KG1 (cell line): ENCODE results near the gene EIF5A.

Experiments
- DNase-seq: peaks from one replicate; lab custom pipeline; 2025; lab: John Stamatoyannopoulos, UW

Gene EIF5A

DNA sequence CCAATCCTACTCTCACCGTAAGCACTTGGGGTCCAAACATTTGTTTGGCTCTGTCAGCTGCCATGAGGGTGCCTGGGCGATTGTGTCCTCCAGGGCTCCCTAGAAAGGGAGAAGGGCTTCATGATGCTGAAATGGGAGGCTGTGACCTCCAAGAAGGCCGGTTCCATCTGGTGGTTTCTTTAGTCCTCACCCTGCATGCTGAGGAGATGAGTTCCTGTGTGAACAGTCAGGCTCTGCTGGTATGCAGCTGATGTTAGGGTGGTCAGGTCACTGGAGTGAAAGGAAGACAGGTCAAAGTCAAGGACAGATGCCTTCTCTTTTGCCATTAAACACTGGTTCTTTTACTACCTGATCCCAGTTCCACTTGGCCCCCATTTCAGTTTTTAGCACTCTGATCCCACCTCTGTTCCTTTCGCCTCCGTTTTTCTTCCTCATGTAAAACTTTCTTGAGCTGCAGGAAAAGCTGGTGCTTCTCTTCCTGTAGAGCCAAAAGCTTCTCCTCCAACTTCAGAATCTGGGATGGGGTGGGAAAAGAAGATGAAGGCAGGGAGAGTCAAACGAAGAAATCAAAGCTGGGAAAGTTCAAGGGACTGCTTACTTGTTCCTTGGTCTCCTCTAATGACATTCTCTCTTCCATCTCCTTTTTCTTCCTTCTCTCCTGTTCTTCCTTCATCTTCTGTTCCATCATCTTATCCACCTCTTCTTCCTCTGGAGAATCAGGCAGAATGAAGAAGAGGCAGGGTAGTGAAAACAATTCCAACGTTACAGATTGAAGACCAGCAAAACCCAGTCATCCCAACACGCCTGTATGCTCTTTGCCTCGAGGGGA lies 6.7 kb downstream of the EIF5A start:
- no peak for DNase-seq

DNA sequence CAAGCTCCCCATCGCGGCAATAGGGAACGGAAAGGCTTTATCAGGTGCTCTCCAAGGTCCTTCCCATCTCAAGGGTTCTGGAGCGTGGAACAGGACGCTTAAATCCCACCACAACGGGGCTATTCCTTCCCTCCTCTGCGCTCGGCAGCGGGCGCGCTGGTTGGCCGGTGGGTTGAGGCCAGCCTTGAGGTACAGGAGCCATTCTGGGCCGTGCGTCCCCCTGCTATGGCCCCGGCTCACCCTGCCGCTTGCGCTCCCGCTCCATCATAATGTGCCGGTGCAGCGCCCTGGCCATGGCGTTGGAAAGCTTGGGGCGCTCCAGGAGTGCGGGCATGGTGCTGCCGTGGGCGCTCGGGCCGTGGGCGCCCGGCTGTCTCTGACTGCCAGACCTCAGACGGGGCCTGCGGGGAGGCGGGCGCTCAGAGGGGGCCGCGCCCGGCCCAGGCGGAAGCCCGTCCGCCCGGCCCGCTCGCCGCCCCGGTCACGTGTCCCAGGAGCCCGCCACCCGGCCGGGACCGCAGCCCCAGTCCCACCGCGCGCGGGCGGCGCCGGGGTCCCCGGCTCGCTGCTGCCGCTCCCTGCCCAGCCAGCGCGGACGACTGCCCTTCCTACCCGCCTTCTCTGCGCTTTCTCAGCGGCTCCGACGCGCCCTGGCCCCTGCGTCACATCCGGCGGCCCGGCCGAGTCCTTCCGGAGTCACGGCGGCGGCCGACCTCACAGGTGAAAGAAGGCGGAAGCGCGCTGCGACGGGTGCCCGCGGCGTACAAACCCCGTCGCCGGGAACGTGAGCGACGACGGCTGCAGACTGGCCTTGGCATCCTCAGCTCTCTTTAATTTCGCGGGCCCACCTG lies 7.5 kb downstream of the EIF5A start, which contains the start of gene GPS2:
Gene GPS2 (minus strand): TSS at position 642 of the 851 bp plus-strand sequence. CDS start 308 bp downstream, at position 334.
- DNase-seq = peak; percentile 37

- DNase-seq = no peak
Observed at GRCh38 chr17:7315570-7316235, 8.3 kb downstream of the EIF5A start.

DNA sequence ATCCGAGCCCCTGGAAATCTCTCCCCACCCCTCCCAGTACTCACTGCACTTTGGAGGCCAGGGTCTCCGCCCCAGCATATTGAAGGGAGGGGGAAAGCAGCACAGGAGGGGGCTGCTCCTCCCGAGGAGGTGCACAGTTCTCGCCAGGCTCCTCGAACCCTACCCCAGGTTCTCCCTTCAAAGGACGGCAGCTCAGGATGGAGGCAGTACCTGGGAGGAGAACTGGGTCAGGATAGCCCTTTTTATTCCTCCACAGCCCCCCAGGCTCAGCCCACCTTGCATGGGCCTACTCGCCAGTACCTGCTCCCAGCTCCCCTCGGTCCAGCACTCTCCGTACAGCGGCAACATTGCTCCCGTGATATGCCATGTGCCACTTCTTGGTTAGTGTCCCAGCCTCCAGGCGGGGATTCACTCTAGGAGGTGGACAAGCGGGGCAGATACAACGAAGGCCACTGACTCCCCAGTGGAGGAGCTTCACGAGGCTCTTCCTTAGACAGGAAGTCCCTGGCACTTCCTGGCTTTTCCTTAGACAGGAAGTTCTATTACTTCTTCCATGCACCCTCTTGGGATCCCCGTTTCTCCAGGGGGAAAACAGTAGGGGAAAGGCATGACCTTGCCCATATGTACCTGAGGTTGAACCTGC lies 9.9 kb downstream of the EIF5A start:
- no peak for DNase-seq

- DNase-seq = no peak
Observed at GRCh38 chr17:7318121-7318860, 10.9 kb downstream of the EIF5A start.

- no peak for DNase-seq
Observed at GRCh38 chr17:7321466-7321865, 14.0 kb downstream of the EIF5A start.

- no peak for DNase-seq
Observed at GRCh38 chr17:7322520-7323194, 15.2 kb downstream of the EIF5A start.

DNA sequence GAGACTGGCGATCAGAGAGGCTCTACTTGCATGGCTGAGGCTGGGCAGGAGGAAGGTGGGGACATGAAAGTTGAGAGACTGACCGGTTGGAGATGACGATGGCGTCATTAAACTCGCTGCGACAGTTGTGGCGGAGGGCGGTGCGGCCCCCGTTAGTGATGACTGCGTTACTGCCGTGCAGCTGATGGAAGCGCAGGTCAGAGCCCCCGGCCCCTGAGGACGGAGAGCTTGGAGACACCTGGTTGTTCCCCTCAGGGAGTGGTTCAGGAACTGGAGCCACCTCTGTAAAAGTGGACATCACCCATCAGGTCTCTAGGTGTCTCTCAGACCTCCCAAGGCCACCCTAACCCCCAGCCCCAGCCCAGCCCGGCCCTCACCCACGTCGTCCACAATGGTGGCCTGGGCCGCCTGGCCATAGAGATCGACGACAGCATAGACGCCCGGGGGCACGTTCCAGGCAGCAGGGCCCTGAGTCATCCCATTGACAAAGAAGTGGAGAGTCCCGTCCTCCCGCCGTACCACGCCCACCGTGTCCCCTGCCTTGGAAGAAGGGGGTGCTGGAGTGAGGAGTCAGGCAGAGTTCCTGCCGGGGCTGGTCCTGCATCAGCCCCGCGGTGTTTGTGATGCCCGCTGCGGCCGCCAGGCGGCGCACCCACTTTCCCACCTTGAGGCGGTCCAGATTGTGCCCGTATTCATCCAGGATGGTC lies 16.5 kb downstream of the EIF5A start:
- no peak for DNase-seq

DNA sequence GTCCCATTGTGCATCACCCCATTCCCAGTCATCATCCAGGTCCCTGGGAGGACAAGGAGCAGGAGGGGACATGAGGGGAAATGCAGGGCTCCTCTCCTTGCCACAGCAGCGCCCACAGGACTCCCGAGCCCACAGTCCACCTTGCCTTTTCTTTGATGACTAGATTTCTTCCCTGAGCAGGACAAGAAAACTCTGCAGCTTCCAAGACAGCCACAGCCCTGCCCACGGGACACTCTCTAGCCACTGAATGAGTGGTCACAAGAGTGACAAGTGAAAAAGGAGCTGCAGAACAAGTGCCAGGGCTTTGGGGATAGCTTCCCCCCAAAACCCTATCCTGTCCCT lies 17.0 kb downstream of the EIF5A start:
- DNase-seq = no peak

DNA sequence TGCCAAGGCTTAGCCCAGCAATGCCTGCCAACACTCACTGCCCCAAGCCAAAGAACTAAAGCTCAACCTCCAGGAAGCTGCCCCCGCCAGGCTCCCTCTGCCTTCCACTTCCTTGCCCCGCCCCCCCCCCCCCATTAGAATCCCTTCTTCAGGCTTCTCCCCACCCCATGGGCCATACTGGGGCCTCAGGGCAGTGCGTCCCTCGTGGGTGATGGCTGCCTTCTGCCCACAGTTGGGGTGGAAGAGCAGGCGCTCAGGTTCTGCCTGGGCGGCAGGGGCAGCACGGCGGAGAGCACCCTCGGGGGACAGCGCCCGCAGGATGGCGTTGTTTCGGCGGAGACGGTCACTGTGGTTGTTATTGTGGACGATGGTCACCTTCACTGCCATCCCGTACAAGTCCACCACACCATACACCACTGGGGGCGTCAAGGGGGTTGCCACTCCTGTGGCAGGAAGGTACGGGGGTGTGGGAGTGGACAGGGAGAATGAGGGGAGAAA lies 17.7 kb downstream of the EIF5A start:
- no peak for DNase-seq

- DNase-seq = no peak
Observed at GRCh38 chr17:7326186-7326585, 18.8 kb downstream of the EIF5A start.

- DNase-seq = no peak
Observed at GRCh38 chr17:7327056-7327455, 19.6 kb downstream of the EIF5A start.

DNA sequence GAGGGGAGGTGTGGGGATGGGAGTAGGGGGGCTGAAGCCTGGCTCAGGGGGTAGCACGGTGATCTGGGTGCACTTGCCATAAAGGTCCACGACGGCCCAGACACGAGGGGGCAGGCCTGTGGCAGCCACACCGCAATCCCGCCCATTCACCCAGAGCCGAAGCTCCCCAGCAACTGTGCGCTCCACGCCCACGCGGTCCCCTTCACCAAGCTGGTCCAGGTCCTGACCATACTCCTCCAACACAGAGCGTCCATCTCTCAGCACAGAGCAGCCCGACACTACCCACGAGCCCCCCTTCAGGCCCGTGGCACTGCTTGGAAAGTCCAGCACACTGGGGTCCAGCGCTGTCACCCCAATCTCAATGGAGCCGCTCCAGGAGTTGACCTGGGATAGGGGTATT lies 20.1 kb downstream of the EIF5A start:
- DNase-seq = no peak

GRCh38 chr17:7328009-7328408 lies 20.6 kb downstream of the EIF5A start:
- no peak for DNase-seq

DNA sequence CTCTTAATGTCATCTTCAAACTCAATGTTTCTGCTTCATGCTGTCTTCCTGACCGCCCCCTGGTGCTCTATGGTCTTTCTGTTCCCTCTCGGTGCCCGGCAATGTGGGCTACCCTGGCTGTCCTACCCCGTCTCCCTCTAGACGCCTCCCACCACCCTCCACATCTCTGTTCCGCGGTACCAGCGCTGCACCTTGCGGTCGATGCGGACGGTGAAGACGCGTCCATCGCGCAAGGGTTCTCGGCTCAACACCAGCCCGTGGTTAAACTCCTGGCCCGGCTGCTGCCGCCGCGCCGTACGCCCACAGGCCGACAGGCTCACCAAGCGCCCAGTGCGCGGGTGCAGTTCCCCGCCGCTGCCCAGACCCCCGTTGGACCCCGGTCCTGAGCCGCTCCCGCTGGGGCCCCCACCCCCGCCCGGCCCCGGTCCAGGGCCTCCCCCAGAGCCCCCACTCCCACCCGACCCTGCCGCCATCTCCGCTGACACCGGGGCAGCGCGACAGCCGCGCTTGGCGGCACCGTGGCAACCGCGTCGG lies 21.5 kb downstream of the EIF5A start, which contains the start of gene NEURL4:
Gene NEURL4 (minus strand): TSS at position 496 of the 534 bp plus-strand sequence. CDS start 23 bp downstream, at position 473.
- DNase-seq = no peak

- peak; percentile 95 for DNase-seq
Observed at GRCh38 chr17:7329374-7329996, 22.1 kb downstream of the EIF5A start.

DNA sequence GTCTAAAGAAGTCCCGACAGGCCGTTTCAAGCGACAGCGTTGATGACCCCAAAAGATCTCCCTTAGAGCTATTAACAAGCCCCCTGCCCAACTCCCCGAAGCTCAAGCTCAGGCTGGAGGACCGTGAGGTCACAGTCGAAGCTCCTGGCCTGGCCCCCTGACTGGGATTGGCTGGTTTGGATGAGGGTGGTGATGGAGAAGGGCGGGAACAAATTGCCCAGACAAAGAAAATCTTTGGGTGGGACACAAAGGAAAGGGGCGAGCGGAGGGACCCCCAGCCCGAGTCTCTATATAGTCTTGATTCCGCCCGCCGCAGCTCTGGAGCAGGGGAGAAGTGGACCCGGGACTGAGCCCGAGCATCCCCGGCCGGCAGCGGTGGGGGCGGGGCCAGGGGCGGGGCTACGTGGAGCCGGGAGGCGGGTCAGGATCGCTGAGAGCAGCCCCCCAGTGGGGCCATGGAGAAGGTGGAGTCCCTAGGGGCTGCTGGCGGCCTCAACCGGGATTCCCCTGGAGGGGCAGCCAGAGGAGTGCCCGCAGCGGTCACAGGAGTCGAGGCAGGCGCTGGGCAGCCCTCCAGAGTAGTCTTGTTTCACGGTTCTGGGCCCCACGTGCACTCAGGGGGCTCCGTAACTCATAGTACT lies 22.7 kb downstream of the EIF5A start:
- no peak for DNase-seq

DNA sequence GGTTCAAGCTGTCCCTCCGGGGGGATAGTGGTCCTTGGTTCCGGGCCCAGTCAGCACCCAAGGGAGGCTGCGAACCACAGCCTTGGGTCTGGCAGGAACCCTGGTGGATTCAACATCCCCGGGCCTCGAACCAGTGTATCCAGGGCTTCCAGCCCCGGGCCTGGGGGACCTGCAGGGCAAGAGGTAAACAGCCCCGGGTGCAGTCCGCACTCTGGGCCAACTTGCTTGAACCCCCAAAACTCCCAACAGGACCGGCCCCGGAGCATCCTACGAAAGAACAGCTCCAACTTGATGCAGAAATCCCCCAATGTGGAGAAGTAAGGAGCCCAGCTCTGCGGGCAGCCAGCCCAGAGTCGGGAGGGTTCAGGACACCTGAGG lies 23.2 kb downstream of the EIF5A start:
- DNase-seq = no peak

DNA sequence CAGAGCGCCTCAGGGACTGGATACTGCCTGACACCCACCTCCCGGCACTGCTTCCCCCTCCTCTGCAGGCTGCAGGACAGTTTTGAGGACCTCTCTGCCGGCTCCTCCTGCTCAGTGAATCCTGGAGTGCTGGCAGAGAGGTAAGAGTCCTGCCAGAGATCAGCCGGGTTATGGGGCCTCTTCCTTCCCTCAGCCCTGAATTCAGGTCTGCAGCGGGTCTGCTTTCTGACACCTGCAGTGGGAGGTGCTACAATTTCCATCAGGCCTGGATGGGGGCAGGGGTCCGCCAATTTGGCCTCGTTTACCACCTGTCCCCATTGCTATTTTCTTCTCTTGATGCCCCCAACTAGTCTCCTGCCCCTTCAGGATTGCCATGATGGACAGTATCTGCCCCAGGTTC lies 24.7 kb downstream of the EIF5A start:
- no peak for DNase-seq
